OCI-LY3 (cell line): Measurements from ENCODE around the gene OR2F1.

Experiments
- EZH2phosphoT487 ChIP-seq: fragments of 200-600 bp; shearing (Covaris generic); IDR thresholded peaks from 2 replicates; pipeline ENCODE4 v1.6.1; 2018; ENCODE audit warnings: antibody characterized with exemption, mixed run types, low read depth
- TF ChIP-seq, protein P1 (sequence below): fragments of 200-600, 300-600 bp; sonication (generic); IDR thresholded peaks from 2 replicates; pipeline ENCODE4 v1.5.1; 2014; ENCODE audit warnings: antibody characterized with exemption, low read length, low read depth

DNA sequence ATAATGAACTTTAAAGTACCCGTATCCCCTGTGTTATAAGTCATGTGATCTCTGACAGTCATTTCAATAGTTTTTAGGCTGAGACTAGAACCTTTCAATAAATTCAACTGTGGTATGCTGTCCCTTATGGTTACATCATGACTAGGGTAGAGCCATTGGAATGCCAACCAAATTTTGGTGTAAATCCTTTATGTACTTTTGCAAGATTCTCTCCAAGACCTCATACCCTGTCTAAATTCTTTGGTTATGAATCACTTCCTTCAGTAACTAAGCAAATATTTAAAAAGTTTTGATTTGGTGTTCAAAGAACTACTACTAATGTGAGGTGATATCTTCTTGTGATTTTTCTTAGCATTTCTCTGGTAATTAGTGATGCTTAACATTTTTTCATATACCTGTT lies 24.7 kb downstream of the OR2F1 start:
- TF ChIP-seq, protein P1, sequence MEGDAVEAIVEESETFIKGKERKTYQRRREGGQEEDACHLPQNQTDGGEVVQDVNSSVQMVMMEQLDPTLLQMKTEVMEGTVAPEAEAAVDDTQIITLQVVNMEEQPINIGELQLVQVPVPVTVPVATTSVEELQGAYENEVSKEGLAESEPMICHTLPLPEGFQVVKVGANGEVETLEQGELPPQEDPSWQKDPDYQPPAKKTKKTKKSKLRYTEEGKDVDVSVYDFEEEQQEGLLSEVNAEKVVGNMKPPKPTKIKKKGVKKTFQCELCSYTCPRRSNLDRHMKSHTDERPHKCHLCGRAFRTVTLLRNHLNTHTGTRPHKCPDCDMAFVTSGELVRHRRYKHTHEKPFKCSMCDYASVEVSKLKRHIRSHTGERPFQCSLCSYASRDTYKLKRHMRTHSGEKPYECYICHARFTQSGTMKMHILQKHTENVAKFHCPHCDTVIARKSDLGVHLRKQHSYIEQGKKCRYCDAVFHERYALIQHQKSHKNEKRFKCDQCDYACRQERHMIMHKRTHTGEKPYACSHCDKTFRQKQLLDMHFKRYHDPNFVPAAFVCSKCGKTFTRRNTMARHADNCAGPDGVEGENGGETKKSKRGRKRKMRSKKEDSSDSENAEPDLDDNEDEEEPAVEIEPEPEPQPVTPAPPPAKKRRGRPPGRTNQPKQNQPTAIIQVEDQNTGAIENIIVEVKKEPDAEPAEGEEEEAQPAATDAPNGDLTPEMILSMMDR: no peak
- TF ChIP-seq EZH2phosphoT487: no peak
